Measurements from ENCODE around the gene CMC4. TPM values are rescaled to one million over a fixed set of nuclear protein-coding genes. Genes with fewer than 3 reads are reported as not detected.

Gene CMC4
- total and polyA plus RNA-seq, 9 of the 15 experiments (the other 6 are each of a cell fraction or from before 2014, with no cell fraction given), result 3.5 to 16.9 (median 8.2) TPM

- TF ChIP-seq ZNF408 (CRISPR knock-in tag; IDR thresholded peaks at IDR 0.05; ENCODE audit: low read depth), result no peak
- TF ChIP-seq RHOXF2B (CRISPR knock-in tag; conservative IDR thresholded peaks at IDR 0.05), result no peak
- no peak for TF ChIP-seq SMC3 (conservative IDR thresholded peaks at IDR 0.05; ENCODE audit: insufficient read depth, low read depth, low read length)
- TF ChIP-seq SRSF3 (IDR thresholded peaks at IDR 0.05; ENCODE audit: insufficient read depth, low read length), result no peak
- TF ChIP-seq GATAD2A (IDR thresholded peaks at IDR 0.05), result no peak
- no peak for TF ChIP-seq CEBPZ (IDR thresholded peaks at IDR 0.05; ENCODE audit: borderline replicate concordance, low read depth, low read length)
- TF ChIP-seq HDAC2 (IDR thresholded peaks at IDR 0.05), result 0 out of 2 replicates have a peak, but pooled peaks have one; percentile 17
- TF ChIP-seq DIDO1 (tag; IDR thresholded peaks at IDR 0.05; ENCODE audit: low read depth), result no peak
- TF ChIP-seq TCF7L2 (IDR thresholded peaks at IDR 0.05; ENCODE audit: low read depth, low read length), result no peak
- no peak for TF ChIP-seq ZNF512 (tag; IDR thresholded peaks at IDR 0.05)
- TF ChIP-seq RB1 (IDR thresholded peaks at IDR 0.05; ENCODE audit: low read depth), result peak; percentile 30; the same call in 1 of the 2 replicates
- no peak for TF ChIP-seq IRF1 (CRISPR knock-in tag; IDR thresholded peaks at IDR 0.05; ENCODE audit: borderline replicate concordance)
- no peak for TF ChIP-seq ZNF24 (IDR thresholded peaks at IDR 0.05)
- TF ChIP-seq PPARD (CRISPR knock-in tag; IDR thresholded peaks at IDR 0.05), result no peak
- TF ChIP-seq ZBTB8A (IDR thresholded peaks at IDR 0.05; ENCODE audit: partially characterized antibody), result no peak
- no peak for TF ChIP-seq BDP1 (IDR thresholded peaks at IDR 0.05; ENCODE audit: insufficient read depth, insufficient read length)
- TF ChIP-seq HNRNPL (IDR thresholded peaks at IDR 0.05; ENCODE audit: low read depth, low read length), result no peak
- no peak for TF ChIP-seq ZNF436 (CRISPR knock-in tag; IDR thresholded peaks at IDR 0.05)
- TF ChIP-seq ZBTB34 (CRISPR knock-in tag; IDR thresholded peaks at IDR 0.05), result no peak
- TF ChIP-seq HSF4 (CRISPR knock-in tag; IDR thresholded peaks at IDR 0.05; ENCODE audit: borderline replicate concordance), result no peak
- no peak for TF ChIP-seq STAT5A (IDR thresholded peaks at IDR 0.05; ENCODE audit: borderline replicate concordance, low read length)
Observed at GRCh38 chrX:155070975-155071693, at the start of gene CMC4, which contains the start of the genes BRCC3 and MTCP1 (continued).
